Hypothalamus (tissue), 51 donors: Measurements from ENCODE around the gene ZNF555.
"Not testable (repeated sequence)": the region's sequence is repeated elsewhere in the genome, so short reads cannot be mapped to it uniquely, and the experiment has no call there.

Source experiments
- DNase-seq, 51 donors: peaks; one replicate each; lab custom pipeline; 2025; lab: John Stamatoyannopoulos, UW

The ZNF555 gene

DNA sequence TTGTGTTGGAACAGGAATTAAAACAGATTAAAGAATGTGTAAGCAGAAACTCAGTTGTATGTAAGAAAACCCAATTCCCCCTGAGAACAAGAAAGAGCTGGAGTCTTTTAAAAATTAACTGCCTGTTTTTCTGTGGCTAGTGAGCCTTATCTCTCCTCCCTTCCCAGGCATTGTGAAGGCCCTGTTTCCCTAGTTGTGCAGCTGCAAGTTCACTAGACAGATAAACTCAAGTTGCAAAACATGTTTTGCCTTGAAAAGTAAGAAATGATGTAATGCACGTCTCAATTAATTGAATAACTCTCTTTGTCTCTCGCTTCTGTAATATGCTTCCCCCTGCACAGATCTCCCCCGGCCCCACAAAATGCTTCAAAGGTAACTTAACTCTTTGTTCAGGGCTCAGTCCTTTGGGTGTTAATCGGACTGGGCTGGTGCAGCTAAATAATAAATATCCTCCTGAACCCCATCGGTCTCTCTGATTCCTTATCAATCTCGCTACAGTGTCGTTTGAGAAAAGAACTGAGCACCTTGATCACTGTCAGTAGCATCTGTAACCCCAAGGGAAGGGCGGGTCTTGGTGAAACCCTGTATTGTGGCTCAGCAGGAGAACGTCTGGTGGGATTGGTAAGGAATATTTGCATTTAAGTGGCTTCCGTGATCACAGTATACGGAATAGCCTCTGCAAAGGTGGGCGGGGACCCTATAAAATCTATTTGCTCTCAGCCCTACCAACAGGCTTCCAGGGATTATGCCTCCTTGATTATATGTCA lies 24.2 kb downstream of the ZNF555 start:
- no peak for DNase-seq

DNA sequence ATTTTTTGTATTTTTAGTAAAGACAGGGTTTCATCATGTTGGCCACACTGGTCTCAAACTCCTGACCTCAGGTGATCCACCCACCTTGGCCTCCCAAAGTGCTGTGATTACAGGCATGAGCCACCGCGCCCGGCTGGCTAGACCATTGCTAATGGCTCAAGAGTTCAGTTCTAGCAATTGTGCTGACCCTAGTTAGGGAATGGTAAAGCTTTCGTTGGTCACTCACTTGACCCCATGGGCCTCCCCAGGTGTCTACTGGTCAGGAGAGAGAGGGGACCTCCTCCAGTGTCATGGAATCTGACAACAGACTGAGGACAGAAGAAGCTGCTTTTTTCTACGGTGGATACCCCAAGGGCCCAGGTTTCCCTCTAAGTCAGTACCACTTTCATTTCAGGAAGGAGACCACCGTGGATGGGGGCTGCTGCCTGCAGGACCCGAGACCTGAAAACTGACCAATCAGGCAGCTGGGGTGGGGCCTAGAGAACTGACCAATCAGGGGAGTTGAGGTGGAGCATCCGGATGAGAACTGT lies 25.3 kb downstream of the ZNF555 start:
- no peak for DNase-seq

GRCh38 chr19:2867025-2867991 lies 26.0 kb downstream of the ZNF555 start, which contains the start of gene ZNF556:
Gene ZNF556, plus strand, starts transcription at chr19:2867335. Its CDS starts 87 bp downstream, at chr19:2867422.
- DNase-seq = peak in 10 of 51 donors; percentile 4 to 54 (median 21)

- DNase-seq = no peak
Observed at GRCh38 chr19:2869618-2870017, 28.3 kb downstream of the ZNF555 start.

DNA sequence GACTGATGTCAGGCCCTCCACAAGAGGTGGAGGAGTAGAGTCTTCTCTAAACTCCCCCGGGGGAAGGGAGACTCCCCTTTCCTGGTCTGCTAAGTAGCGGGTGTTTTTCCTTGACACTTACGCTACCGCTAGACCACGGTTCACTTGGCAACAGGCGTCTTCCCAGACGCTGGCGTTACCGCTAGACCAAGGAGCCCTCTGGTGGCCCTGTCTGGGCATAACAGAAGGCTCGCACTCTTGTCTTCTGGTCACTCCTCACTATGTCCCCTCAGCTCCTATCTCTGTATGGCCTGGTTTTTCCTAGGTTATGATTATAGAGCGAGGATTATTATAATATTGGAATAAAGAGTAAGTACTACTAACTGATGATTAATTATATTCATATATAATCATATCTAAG lies 30.9 kb downstream of the ZNF555 start:
- peak in 5 of 51 donors; percentile 7 to 12 (median 10) for DNase-seq

DNA sequence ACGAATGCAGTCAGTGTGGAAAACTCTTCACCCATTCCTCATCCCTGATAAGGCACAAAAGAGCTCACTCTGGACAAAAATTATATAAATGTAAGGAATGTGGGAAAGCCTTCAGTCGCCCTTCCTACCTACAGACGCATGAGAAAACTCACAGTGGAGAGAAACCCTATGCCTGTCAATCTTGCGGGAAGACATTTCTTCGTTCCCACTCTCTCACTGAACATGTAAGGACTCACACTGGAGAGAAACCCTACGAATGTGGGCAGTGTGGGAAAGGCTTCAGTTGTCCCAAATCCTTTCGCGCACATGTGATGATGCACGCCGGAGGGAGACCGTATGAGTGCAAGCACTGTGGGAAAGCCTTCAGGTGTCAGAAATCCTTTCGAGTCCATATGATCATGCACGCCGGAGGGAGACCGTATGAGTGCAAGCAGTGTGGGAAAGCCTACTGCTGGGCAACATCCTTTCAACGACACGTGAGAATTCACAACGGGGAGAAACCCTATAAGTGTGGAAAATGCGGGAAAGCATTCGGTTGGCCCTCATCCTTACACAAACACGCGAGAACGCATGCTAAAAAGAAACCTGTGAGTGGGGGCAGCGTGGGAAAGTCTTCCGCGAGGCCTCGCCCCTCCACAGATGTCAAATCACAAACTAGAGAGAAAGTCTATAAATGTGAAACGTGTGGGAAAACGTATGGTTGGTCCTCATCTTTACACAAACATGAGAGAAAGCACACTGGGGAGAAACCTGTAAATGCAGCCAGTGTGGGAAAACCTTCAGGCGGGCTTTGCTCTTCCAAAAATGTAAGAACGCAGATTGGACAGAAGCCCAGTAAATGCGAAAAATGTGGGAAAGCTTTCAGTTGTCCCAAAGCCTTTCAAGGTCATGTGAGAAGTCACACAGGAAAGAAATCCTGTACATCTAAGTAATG lies 36.4 kb downstream of the ZNF555 start:
- no peak for DNase-seq

DNA sequence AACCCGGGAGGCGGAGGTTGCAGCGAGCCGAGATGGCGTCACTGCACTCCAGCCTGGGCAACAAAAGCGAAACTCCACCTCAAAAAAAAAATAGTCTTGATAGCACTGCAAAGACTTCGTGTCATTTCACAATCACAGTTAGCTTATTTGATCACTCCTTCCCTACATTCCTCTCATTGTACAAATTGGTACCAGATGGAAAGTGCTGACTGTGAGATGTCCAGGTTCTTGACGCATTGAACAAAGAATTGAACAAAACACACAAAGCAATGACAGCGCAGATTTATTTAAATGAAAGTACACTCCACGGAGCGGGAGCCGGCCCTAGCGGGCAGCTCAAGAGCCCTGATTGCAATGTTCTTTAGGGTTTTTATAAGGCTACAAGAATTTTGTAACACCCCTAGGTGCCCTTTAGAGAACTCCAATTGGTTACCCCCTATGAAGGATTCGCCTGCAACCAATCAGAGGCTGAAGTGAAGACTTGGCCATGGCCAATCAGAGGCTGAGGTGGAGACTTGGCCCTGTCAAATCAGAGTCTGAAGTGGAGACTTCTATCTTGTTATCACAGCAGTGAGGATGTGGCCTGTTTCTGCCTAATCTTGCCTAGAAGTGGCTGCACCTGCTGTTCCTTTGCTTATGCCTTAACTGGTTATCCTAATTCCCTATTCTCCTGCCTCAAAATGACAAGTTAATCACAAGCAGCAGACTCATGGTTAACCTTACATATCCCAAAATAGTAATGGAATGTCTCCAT lies 42.6 kb downstream of the ZNF555 start:
- no peak for DNase-seq

DNA sequence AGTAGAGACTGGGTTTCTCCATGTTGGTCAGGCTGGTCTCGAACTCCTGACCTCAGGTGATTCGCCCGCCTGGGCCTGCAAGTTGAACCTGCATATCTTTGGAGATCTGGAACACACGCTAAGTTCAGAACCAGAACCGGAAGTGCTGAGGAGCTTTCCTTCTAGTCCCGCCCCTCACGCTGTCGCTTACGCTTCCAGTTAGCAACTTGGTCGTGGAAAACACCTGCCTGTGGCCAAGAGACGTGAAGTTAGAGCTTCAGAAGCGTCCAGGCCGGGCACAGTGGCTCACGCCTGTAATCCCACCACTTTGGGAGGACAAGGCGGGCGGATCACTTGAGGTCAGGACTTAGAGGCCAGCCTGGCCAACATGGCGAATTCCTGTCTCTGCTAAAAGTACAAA lies 44.5 kb downstream of the ZNF555 start:
- no peak for DNase-seq

DNA sequence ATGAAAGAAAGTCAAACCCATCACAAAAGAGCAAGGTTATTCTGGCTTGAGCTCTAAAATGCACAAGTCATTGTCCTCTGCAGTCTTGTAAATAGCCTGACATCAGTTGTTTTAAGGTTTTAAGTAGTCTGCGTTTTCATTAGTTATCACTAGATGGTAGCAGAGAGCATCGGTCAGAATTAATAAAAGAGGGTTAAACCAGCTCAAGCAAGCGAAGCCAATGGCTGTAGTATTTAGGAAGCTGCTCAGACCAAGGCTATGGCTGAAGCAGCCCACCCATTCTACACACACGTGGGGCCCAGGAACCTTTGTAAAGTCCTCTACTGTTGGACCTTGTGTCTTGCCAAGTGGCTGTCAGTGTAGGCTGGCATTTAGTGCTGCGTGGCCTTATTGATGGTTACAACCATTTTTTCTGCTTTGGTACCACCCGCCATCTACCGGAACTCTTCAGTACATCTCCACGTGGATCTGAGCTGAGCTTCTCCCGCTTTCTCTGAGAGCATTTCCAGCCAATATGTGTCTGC lies 46.2 kb downstream of the ZNF555 start:
- DNase-seq = peak in 22 of 51 donors; percentile 3 to 74 (median 12)

GRCh38 chr19:2888731-2889224 lies 47.5 kb downstream of the ZNF555 start:
- DNase-seq = peak in 4 of 51 donors; percentile 7 to 33 (median 26)

GRCh38 chr19:2890531-2890930 lies 49.3 kb downstream of the ZNF555 start:
- DNase-seq = not testable (repeated sequence)

- no peak for DNase-seq
Observed at GRCh38 chr19:2896694-2897093, 55.4 kb downstream of the ZNF555 start.

DNA sequence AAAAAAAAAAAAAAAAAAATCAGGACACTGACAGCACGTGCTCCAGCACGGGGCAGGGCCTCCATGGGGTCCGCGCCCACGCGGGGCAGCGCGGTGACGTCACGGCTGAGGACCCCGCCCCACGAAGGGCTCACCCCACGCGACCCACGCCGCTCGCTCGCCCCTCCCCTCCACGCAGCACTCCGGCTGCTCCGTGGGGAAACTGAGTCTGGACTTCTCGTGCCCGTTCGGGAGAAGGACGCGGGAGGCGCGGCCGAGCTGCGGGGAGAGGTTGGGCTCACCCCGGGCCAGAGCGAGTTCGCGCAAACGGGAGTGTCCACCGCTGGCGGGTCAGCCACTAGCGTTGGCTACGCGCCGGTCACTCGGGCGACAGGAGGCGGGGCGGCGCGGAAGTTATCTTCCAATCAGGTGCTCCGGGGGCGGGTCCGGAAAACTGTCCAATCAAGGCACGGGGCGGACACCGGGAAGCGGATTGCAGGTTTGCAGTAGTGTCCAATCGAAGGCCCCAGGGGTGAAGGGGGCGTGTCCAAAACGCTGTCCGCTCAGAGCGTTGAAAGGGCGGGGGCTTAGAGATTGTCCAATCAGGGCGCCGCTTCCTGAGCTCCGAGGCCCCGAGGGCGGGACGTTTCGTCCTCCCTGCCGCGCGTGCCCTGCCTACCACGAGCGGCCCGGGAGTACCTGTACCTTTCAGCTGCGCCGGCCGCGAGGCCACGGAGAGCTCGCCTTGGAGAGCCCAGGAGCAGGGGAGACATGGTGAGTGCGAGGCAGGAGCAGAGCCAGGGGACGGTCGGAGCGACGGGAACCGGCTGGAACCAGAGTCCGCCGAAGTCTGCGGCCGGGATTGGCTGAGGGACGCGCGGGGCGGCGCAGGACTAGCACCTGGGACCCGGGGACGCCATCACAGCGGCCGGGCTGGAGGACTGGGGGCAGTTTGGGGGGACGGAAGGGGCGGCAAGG lies 59.3 kb downstream of the ZNF555 start, which contains the start of gene ZNF57:
Gene ZNF57 (plus strand): TSS at position 633 of the 957 bp plus-strand sequence. CDS start 118 bp downstream, at position 751.
- DNase-seq = peak; percentile 77 to 100 (median 99)

DNA sequence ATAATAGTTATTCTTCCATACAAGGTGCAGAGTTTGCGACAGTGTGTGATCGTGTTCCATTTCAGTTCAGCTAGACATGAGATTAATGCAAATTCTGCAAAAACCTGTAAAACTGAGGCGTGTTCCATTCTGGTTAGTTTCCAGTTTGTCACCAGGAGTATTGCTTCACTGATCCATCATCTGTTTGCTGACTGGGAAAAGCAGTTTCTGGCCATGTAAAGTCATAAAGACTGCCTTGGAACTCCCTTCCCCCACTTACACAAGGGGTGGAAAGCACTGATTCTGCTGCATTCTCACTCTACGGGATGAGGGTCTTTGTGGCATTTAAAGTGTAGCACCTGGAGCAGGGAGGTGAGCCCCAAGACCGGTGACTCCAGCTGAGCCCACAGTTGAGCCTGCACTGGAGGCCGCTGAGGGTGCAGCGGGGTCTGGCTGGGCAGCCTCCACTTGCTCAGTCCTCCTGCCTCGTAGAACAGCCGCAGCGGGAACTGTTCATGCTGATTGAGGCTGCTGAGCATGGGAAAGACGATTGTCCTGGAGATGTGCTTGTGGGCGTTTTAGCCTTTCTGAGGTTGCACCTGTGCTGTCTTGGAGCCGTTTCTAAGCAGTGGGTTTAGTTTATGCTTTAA lies 61.4 kb downstream of the ZNF555 start:
- no peak for DNase-seq

GRCh38 chr19:2903326-2903725 lies 62.1 kb downstream of the ZNF555 start:
- not testable (repeated sequence) for DNase-seq

DNA sequence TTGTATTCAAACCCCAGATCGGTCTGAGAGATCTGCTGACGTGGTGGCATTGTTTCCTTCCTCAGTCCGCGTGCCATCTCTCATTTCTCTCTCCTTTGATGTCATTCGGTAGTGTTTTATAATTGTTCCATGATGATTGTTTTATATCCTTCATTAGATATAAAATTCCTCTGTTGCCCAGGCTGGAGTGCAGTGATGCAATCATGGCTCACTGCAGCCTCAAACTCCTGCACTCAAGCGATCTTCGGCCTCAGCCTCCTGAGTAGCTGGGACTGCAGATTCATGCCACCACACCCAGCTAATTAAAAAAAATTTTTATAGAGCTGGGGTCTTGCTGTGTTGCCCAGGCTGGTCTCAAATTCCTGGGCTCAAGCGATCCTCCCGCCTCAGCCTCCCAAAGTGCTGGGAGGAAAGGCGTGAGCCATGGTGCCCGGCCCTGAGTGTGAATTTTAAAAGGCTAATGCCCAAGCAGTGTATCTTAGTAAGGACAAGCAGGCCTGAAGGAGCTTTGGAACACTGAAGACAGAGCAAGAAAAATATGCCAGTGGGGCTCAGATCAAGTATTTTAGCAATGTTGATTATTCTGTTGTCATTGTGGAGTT lies 64.7 kb downstream of the ZNF555 start:
- no peak for DNase-seq
